ENCODE measurements around the gene BEND6.
"Not testable (repeated sequence)": the region's sequence is repeated elsewhere in the genome, so short reads cannot be mapped to it uniquely, and the experiment has no call there.

The BEND6 gene

DNA sequence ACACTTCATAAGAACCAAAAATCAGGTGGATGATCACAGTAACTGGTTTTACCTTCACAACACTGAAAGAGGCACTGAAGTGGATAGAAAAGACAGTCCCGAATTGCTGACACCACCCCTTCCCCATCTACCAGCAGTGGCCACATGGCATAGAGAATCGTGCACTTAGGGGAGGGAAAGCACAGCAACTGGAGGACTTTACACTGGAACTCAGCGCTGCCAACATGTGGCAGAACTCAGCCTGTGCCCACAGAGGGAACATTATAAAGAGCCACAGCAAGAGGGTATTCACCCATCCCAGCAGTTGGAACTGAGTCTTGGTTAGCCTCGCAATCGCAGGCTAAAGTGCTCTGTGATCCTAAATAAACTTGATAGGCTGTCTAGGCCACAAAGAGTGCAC lies 85.1 kb downstream of the BEND6 start:
- no peak for DNase-seq

- not testable (repeated sequence) for DNase-seq
These were observed 89.2 kb downstream of the BEND6 start for GRCh38 chr6:57044061-57044460.

GRCh38 chr6:57044568-57044967 lies 89.7 kb downstream of the BEND6 start:
- no peak for DNase-seq

DNA sequence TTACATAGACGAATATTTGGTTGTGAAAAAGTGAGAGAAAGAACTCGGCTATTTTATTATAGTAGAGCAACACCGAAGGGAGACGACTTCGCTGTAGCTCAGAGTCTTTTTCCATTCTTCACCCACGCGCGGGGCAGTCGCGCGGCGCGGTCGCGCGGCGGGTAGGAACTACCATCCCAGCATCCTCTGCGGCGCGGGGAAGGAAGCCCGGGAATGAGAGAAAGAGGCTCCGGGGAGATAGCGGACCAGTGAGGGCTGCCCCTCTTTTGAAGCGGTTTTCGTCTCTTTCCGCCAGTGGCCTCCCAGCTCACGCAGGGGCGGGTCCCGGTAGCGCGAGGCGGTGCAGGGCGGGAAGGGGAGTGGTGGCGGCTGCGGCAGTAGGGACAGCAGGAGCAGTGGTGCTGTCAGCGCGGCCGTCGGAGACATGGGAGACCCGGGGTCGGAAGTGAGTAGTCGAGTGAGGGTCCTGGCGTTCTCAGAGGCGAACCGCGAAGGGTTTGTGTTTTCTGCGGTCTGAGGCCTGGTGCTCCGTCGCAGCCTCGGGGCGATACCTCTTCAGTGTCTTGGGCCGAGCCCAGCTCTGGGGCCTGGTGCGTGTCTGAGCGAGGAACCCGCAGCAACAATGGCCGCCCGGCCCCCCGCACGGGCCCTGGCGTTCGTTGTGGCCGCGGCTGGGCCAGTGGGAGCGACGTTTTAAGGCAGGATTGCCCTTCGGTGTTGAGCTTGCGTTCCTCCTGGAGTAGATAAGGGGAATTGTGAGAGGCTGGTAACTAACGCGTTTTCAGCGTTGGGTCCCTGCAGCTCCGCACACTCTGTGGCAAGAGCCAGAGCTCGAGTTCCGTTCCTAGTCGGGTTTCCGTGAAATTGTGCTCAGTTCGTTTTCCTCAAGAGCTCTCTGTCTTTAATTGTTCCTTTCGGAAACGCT lies 91.7 kb downstream of the BEND6 start, which contains the start of gene KIAA1586:
TSS of gene KIAA1586 (plus strand) at position 362 of the 925 bp plus-strand sequence. CDS start at position 425, 63 bp downstream.
- peak; percentile 93 for DNase-seq

- not testable (repeated sequence) for DNase-seq
These were observed 92.3 kb downstream of the BEND6 start for GRCh38 chr6:57047257-57047585.

- not testable (repeated sequence) for DNase-seq
These were observed 93.0 kb downstream of the BEND6 start for GRCh38 chr6:57047859-57048258.

DNA sequence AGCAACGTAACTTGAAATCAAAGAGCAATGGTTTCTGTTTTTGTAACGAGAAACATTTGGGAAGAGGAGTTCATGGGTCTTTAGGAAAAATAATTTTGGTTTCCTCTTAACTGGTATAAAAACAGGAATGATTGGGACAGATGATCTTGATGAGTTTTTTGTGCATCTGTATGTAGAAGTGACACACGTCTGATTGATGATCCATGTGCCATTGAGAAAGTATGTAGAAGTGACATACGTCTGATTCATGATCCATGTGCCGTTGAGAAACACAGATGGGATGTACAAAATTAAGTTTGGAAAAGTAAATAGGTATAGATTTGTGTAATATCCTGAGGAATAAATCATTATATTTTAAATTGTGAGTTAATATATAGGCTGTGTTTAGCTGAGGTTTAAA lies 93.7 kb downstream of the BEND6 start:
- DNase-seq, result no peak

GRCh38 chr6:57063847-57064246 lies 108.9 kb downstream of the BEND6 start:
- DNase-seq, result no peak

DNA sequence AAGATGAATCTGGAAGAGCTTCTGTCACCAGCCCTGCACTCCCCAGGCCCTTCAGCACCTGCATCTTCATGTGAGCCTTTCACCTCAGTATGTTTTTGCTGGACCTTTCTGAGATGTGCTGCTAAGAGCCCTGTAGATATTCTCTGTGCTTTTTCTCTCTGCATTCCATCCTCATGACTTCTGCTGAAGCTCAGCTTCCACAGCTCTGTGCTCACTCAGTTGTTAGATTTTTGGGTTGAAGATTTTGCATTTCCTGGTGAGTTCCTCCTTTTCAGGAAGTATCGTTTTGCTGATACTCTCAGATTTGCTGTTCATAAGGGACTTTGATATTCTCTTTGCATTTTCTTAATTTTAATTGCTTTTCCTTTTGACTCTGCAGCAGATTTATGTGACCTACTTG lies 109.9 kb downstream of the BEND6 start:
- peak; percentile 51 for DNase-seq

DNA sequence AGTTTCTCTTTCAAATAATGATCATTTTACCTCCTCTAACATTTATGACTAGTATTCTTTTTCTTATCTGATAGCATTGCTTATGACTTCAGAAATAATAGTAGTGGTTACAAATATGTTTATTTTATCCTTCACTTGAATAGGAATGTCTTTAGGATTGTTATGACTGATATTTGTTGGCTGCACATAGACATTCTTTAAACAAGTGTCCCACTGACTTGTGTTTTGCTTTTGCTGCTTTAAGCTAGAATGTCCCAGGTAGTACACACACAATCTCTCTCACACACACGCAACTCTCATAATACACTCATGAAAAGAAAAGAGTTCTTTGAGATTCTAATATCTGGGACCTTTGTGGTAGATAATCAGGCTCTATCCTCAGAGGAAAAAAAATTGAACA lies 113.2 kb downstream of the BEND6 start:
- DNase-seq, result peak; percentile 16

GRCh38 chr6:57069228-57069627 lies 114.3 kb downstream of the BEND6 start:
- DNase-seq, result no peak

DNA sequence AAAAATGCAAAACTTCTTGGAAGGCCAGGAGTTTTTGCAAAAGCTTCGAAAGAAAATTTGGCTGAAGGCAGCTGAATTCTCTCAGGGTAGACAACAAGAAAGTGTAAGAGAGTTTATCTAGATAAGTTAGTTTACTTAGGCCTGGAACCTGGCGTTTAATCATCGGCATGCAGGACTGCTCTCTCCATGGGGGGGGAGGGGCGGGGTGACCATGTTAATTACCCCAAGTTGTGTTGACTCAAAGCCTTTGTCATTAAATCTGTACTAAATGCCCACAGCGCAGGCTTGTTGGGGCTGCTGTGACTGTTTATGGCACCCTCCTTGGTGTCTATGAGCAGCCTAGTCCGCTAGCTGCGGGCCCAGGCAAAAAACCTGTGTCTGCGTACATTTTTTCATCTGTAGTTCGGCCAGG lies 115.0 kb downstream of the BEND6 start:
- no peak for DNase-seq

GRCh38 chr6:57072108-57072507 lies 117.2 kb downstream of the BEND6 start:
- no peak for DNase-seq

GRCh38 chr6:57074383-57074782 lies 119.5 kb downstream of the BEND6 start:
- no peak for DNase-seq

DNA sequence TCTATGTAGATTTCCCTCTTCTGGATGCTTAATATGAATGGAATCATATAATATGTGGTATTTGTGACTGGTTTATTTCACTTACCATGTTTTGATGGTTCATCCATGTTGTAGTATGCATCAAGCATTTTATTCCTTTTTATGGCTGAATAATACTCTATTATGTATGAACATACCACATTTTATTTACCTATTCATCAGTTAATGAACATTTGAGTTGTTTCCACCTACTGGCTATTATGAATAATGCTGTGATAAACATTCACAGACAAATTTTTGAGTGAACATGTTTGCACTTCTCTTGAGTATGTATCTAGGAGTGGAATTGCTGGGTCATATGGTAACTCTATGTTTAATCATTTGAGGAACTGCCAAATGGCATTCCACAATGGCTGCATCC lies 120.2 kb downstream of the BEND6 start:
- no peak for DNase-seq
